ENCODE results near the gene STUB1. TPM values are rescaled to one million over a fixed set of nuclear protein-coding genes. Genes with fewer than 3 reads are reported as not detected.
A peak's percentile ranks its signal among the peaks of the same experiment; 100 is the strongest.
"Not testable (repeated sequence)": the region's sequence is repeated elsewhere in the genome, so short reads cannot be mapped to it uniquely, and the experiment has no call there.

The STUB1 gene
- total and polyA plus RNA-seq, 2 experiments from 2014 or later, result 201 to 207 TPM

GRCh38 chr16:687499-687898 is 7.3 kb downstream of the STUB1 start:
- TF ChIP-seq EZH2 (IDR thresholded peaks at IDR 0.05; ENCODE audit: insufficient read depth, poor library complexity, severe bottlenecking), result no peak
- no peak for TF ChIP-seq EZH2phosphoT487 (IDR thresholded peaks at IDR 0.05; ENCODE audit: insufficient read depth, low read depth)
- Histone ChIP-seq H3F3A (ENCODE audit: insufficient read depth) (0 out of 2 replicates have a peak, but pooled peaks cover 2% of the 10 kb centered on the region), H3K27ac (no peak overlapping the region), H2AFZ (no peak overlapping the region), H3K9me3 (ENCODE audit: low read depth) (no peaks in the 10 kb centered on the region), H3K79me2 (ENCODE audit: insufficient read depth) (peaks cover 41% of the 10 kb centered on the region), H3K27me3 (replicated peaks; ENCODE audit: insufficient read depth) (no peaks in the 10 kb centered on the region), H3K9me2 (ENCODE audit: insufficient read depth) (no peaks in the 10 kb centered on the region), H3K9ac (no peak overlapping the region), H3K4me3 (no peak overlapping the region), H4K20me1 (ENCODE audit: insufficient read depth) (no peaks in the 10 kb centered on the region), H3K36me3 (ENCODE audit: low read depth) (0 out of 2 replicates have a peak, but pooled peaks cover 2% of the 10 kb centered on the region), H3K4me1 (ENCODE audit: insufficient read depth) (peaks cover 13% of the 10 kb centered on the region; the same call in 1 of the 2 replicates), H3K4me2 (ENCODE audit: unreplicated experiment) (no peak overlapping the region)
- no peak for DNase-seq
- in situ Hi-C loops (cut with MboI), result no loop called here
- WGBS, 2 experiments (ENCODE audit: low coverage in 1 of 2, low lambda C conversion rate in 2 of 2, missing lambda C conversion rate in 2 of 2), result 92 to 95% methylated on average over 19 of the region's 19 CpGs

GRCh38 chr16:689175-689897 is 9.1 kb downstream of the STUB1 start:
- peak overlapping the region; percentile 93 for H3K4me3 ChIP-seq
- TF ChIP-seq EZH2 (IDR thresholded peaks at IDR 0.05; ENCODE audit: insufficient read depth, poor library complexity, severe bottlenecking) (no peak), EZH2phosphoT487 (IDR thresholded peaks at IDR 0.05; ENCODE audit: insufficient read depth, low read depth) (no peak)
- H4K20me1 ChIP-seq (ENCODE audit: insufficient read depth), result no peaks in the 10 kb centered on the region
- no peaks in the 10 kb centered on the region for H3K9me3 ChIP-seq (ENCODE audit: low read depth)
- in situ Hi-C loops (cut with MboI), result no loop called here
- H3K27me3 ChIP-seq (replicated peaks; ENCODE audit: insufficient read depth), result peaks cover 3% of the 10 kb centered on the region; the same call in 1 of the 2 replicates
- H2AFZ ChIP-seq, result peak overlapping the region; percentile 97
- H3K36me3 ChIP-seq (ENCODE audit: low read depth), result no peaks in the 10 kb centered on the region
- WGBS, 2 experiments (ENCODE audit: low coverage in 1 of 2, low lambda C conversion rate in 2 of 2, missing lambda C conversion rate in 2 of 2), result 82 to 85% methylated on average over 26 of the region's 26 CpGs
- peaks cover 28% of the 10 kb centered on the region for H3K79me2 ChIP-seq (ENCODE audit: insufficient read depth)
- peak overlapping the region; percentile 91 for H3K4me2 ChIP-seq (ENCODE audit: unreplicated experiment)
- H3F3A ChIP-seq (ENCODE audit: insufficient read depth), result no peaks in the 10 kb centered on the region
- peak overlapping the region; percentile 93 for H3K9ac ChIP-seq
- peak overlapping the region; percentile 28; the same call in 1 of the 2 replicates for H3K27ac ChIP-seq
- DNase-seq, result no peak
- H3K9me2 ChIP-seq (ENCODE audit: insufficient read depth), result no peaks in the 10 kb centered on the region
- peaks cover 8% of the 10 kb centered on the region; the same call in 1 of the 2 replicates for H3K4me1 ChIP-seq (ENCODE audit: insufficient read depth)

GRCh38 chr16:691242-691641 is 11.0 kb downstream of the STUB1 start:
- H3K9me3 ChIP-seq (ENCODE audit: low read depth); H3K4me1 ChIP-seq (ENCODE audit: insufficient read depth); H3K9ac ChIP-seq; H3K9me2 ChIP-seq (ENCODE audit: insufficient read depth); H3K27ac ChIP-seq; H2AFZ ChIP-seq; H4K20me1 ChIP-seq (ENCODE audit: insufficient read depth); H3K4me3 ChIP-seq; in situ Hi-C loops (cut with MboI); H3F3A ChIP-seq (ENCODE audit: insufficient read depth); DNase-seq; H3K4me2 ChIP-seq (ENCODE audit: unreplicated experiment); H3K36me3 ChIP-seq (ENCODE audit: low read depth): not testable (repeated sequence)
- H3K27me3 ChIP-seq (replicated peaks; ENCODE audit: insufficient read depth), result peaks cover 18% of the 10 kb centered on the region
- 71 to 74% methylated on average over 16 of the region's 16 CpGs for WGBS, 2 experiments (ENCODE audit: low coverage in 1 of 2, low lambda C conversion rate in 2 of 2, missing lambda C conversion rate in 2 of 2)
- peaks cover 20% of the 10 kb centered on the region for H3K79me2 ChIP-seq (ENCODE audit: insufficient read depth)

- no peak overlapping the region for H3K9ac ChIP-seq
- H3K4me3 ChIP-seq, result no peak overlapping the region
- H3K79me2 ChIP-seq (ENCODE audit: insufficient read depth), result peaks cover 16% of the 10 kb centered on the region
- no peaks in the 10 kb centered on the region for H3K9me2 ChIP-seq (ENCODE audit: insufficient read depth)
- no peaks in the 10 kb centered on the region for H3K9me3 ChIP-seq (ENCODE audit: low read depth)
- peaks cover 8% of the 10 kb centered on the region; the same call in 1 of the 2 replicates for H3K4me1 ChIP-seq (ENCODE audit: insufficient read depth)
- 63 to 68% methylated on average over 10 of the region's 10 CpGs for WGBS, 2 experiments (ENCODE audit: low coverage in 1 of 2, low lambda C conversion rate in 2 of 2, missing lambda C conversion rate in 2 of 2)
- H3K27me3 ChIP-seq (replicated peaks; ENCODE audit: insufficient read depth), result peaks cover 19% of the 10 kb centered on the region
- H3K36me3 ChIP-seq (ENCODE audit: low read depth), result no peaks in the 10 kb centered on the region
- no peaks in the 10 kb centered on the region for H3F3A ChIP-seq (ENCODE audit: insufficient read depth)
- H4K20me1 ChIP-seq (ENCODE audit: insufficient read depth), result no peaks in the 10 kb centered on the region
- in situ Hi-C loops (cut with MboI), result no loop called here
- no peak for DNase-seq
- H2AFZ ChIP-seq, result no peak overlapping the region
- TF ChIP-seq EZH2 (IDR thresholded peaks at IDR 0.05; ENCODE audit: insufficient read depth, poor library complexity, severe bottlenecking), result no peak
- no peak for TF ChIP-seq EZH2phosphoT487 (IDR thresholded peaks at IDR 0.05; ENCODE audit: insufficient read depth, low read depth)
- no peak overlapping the region for H3K4me2 ChIP-seq (ENCODE audit: unreplicated experiment)
- no peak overlapping the region for H3K27ac ChIP-seq
Observed at GRCh38 chr16:692356-693108, 12.3 kb downstream of the STUB1 start.

Measured in GM23248 (cell line).